Amygdala (tissue), 56 donors: ENCODE results near the gene GAP43.

Experiments used
- DNase-seq, 56 donors: peaks; one replicate each; lab custom pipeline; 2025; lab: John Stamatoyannopoulos, UW

GAP43 gene, protein sequence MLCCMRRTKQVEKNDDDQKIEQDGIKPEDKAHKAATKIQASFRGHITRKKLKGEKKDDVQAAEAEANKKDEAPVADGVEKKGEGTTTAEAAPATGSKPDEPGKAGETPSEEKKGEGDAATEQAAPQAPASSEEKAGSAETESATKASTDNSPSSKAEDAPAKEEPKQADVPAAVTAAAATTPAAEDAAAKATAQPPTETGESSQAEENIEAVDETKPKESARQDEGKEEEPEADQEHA

DNA sequence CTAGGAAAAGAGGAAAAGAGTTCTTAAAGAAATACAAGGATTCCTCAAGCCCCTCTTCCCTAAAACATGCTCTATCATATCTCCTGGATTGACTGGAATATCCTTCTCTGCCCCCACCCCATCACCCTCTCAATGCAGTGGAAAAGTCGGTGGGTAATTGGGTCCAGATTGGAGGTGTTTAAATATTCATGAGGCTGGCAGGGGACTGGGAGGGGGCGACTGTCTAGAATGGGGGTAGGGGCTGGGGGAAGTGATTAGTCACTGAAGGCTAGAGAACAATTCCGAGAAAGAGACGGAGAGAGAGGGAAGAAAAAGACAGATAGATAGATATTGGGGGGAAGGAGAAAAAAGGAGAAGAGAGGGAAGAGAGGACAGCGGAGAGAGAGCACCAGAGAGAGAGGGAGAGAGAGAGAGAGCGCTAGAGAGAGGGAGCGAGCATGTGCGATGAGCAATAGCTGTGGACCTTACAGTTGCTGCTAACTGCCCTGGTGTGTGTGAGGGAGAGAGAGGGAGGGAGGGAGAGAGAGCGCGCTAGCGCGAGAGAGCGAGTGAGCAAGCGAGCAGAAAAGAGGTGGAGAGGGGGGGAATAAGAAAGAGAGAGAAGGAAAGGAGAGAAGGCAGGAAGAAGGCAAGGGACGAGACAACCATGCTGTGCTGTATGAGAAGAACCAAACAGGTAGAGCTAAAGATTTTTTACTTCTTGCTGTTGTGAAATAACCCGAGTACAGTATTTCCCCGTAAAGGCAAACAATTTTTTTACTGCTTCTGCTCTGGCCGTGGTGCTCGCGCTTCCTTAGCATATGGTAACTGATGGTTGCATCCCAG, at the start of gene GAP43:
TSS of gene GAP43 (plus strand) at position 467 of the 825 bp plus-strand sequence. CDS start at position 647, 180 bp downstream.
- peak in 38 of 56 donors; percentile 0 to 63 (median 28) for DNase-seq

DNA sequence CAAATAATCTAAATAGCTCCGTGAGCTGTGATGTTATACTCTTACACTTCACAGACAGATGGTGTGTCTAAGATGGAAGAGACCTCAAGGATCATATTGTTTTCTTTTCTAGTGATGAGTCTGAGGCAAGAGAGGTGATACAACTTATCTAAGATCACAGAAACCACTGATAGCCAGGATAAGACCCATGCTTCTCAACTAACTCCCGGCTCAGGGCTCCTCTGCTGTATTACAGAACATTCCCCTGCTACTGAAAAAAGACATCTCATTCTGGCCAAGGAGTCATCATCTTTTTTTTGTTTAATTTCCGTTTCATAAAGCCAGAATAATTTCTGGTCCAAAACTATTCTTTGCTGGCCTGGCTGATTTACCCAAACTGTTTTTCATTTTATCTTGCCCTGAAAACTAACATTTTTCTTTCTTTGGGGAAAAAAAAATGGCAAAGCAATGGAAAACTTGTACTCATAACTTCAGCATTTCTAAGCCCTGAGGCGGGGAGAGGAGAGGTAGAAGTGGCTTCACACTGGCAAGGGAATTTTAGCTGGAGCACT, 46.9 kb upstream of the GAP43 start:
- no peak for DNase-seq

DNA sequence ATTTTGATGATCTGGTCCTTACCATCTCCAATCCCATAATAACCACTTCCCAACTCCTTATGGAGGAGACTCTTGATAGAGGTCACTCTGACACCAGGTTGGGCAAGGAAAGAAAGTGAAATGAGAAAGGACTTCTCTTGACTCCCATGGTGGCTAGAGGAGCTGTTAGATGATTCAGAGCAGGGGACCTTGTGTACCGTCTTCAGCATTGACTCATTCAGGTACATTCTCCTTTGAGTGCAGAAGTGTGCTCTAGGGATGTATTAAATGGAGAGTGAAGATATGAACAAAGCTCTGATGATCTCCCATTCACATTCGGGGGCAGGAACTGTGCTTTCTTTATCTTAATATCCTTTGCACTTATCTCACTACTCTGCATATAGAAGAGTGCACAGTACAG, 46.3 kb upstream of the GAP43 start:
- DNase-seq: no peak

DNA sequence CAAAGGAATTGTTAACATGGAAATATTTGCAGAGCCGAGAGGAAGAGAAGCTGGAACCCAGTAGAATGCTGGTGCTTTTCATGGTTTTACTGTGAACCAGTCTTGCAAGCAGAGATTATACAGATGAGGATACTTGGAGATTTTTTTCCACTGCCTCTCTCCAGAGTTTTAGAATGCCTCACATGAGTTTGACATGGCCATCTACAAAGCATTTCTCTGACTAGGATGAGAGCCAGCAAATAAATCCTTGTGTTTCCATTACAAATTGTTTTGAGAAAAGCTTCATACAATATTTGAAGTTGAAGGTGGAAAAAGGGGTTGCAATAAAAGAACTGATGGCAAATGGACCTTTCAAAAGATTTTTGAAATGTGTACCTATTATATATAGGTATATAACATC, 45.0 kb upstream of the GAP43 start:
- no peak for DNase-seq

DNA sequence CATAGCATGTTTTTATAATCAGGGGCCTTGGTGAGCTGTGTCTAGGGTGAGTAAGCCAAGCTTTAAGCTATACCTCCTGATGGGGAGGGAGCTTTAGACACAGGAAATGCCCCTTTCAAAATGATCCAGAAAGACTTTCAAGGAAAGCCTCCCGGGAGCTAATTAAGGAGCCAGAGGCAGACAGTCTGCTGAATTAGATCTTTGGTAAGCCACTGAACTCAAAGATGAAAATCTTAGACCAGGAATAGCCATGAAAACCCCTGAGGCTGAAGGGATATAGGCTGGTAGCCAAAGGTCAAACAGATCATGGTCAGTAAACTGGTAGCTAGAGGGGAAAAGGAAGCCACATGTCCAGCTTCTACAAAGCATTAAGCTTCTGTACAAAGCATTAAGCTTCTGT, 42.7 kb upstream of the GAP43 start:
- no peak for DNase-seq

DNA sequence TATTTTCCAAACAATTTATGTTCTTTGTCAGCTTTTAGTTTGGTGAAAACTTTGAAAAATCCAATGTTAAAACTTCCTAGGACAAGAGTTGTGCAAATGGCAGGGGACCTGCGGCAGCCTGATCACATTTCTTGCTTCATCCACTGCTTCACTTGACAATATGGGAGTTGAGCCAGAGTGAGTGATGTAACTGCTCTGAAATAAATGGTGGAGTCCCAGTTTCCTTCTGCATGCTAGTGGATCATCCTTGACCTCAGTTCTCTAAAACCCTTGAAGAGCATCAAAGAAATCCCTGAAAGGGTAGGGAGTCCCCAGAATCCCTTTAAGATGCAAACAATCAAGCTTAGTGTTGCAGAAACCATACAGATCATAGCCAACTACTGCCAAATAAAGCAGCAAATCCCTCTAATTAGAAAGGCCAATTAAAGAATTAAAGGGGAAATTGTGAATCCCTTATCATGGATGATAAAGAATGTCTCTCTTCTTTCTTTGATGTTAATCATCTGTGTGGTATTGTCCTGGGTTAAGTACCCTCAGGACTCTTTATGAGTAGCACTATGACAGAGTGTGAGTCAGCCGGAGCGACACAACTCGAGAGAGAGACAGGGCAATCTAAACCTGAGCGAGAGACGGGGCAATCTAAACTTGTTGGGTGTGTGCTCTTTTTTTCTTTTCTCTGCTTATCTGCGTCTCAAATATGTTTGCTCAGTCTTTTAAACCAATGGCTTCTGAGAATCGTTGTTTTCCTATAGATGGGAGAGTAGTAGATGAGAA, 41.8 kb upstream of the GAP43 start:
- no peak for DNase-seq

DNA sequence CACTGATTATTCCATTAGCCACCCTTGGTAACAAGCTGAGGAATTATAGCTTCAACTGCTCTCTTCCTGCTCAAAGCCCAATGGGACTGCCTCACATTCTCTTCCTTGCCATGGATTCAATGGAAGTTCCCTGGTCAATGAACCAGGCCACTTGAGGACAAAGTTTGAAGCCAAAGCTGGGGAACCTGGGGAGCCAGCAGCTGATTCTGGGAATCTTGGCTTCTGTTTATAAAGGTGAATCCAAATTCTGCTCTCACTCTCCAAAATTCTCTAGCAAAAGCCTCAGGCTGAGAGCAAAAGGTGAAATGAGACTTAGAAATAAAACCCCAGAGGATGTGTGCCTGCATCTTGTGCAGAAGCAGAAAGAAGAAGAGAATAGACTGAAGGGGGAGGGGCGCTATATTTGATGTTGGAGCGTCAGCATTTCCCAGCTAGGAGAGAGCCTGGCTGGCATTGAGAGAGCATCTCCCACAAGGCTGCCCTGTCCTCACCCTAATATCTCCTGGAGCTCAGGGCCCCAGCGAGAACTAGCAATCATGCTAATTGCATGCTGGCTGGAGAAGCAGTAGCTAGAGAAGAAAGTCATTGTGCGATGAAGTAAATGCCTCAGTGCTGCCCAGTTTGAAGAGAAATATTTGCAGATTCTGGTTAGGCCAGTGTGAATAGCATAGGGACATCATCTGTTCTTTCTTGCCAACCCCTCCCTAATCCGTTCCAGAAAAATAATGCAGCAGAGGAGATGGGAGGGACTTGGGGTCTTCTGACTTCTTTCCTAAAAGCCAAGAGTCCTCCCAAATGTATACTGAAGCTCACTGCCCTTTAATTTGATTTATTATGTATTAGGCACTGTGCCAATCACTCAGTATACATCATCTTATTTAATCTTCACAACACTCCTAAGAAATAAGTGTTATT, 34.9 kb upstream of the GAP43 start:
- no peak for DNase-seq

DNA sequence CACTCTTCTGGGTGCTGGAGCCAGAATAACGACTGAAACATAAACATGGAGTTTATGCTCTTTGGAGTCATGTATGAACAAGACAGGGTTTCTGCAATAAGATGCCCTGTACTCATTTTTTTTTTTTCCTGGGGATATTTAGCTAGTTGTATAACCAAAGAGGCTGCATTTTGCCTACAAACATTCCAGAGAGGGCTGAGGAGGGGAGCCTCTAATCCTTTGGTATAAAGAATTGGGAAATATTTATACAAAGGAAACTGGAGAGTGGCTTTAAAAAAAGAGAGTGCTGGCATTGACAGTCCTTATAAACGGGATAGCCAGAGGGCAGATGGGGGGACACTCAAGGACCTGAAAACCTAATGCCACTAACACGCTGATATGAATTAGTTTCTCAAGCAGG, 32.4 kb upstream of the GAP43 start:
- no peak for DNase-seq

DNA sequence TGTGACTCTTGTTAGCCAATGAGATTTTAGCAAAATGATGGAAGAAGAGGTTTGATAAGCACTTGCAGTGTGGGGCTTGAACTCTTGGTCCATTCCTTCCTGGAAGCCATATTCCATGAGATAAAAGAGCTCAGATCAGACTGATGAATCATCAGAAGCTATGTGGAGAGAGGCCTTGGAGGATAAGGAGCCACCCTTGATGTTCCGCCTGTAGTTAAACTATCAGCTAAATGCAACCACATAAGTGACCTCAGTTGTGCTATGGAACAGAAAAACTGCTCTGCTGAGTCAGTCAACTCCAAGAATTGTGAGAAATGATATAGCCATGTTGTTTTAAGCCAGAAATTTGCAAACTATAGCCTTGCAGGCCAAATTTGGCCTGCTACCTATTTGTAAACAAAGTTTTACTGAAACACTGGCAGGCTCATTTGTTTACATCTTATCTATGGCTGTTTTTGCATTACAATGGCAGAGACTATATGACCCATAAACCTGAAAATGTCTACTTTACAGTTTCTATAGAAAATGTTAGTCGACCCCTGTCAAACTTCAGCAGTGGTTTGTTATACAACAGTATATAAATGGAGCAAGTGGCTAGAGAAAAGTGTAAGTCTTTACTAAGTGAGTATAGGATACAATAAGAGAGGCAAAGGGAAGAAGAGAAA, 27.6 kb upstream of the GAP43 start:
- no peak for DNase-seq

DNA sequence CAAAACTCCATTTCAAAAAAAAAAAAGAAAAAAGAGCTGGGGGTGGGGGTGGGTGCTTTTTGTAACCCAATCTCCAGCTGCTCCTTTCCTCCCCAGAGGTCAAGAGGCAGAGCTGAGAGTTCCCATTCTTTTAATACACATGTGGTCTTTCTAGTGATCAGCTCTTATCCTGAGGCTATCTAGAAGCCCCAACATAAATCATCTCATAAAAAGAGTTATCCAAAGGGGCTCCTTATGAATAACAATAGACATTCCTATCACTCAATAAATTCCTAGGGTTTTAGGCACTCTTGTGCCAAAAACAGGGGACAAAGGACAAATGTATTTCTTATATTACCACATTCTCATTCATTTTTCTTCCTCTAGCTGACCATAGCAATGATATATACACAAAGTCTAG, 25.1 kb upstream of the GAP43 start:
- no peak for DNase-seq

DNA sequence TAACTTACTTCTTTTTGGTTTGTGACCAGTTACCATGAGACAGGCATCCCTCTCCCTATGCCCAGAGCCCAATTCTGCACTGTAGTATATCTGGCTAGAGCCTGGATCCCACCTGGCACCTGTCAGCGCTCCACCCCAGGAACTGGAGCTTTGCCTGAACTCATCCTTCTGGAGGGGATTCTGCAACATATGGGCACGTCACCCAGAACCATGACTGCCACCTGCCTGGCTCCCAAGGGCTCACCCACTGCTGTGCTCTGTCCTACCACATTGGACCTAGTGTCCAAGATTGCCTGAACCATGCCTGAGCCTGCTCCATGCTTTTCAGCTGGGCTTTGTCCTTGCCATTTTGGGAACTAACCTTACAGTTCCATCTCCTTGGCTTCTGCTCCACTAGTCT, 21.1 kb upstream of the GAP43 start:
- DNase-seq: no peak

DNA sequence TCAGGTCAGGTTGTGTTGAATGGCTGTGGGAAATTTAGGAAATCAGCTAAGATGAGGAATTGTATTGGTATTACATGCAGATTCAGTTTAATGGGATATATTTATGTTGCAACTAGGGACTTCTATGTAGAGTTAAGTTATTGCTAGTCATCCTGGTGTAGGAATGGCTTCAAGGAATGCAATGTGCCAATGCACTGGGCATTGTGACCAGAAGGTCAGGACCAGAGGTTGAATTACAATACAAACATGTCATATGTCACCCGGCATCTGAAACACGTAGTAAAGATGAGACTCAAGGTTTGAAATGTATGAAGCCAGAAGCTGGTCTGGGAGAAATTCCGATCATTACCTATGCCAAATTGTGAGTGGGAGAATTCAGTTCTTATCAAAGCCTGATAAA, 11.7 kb upstream of the GAP43 start:
- no peak for DNase-seq

DNA sequence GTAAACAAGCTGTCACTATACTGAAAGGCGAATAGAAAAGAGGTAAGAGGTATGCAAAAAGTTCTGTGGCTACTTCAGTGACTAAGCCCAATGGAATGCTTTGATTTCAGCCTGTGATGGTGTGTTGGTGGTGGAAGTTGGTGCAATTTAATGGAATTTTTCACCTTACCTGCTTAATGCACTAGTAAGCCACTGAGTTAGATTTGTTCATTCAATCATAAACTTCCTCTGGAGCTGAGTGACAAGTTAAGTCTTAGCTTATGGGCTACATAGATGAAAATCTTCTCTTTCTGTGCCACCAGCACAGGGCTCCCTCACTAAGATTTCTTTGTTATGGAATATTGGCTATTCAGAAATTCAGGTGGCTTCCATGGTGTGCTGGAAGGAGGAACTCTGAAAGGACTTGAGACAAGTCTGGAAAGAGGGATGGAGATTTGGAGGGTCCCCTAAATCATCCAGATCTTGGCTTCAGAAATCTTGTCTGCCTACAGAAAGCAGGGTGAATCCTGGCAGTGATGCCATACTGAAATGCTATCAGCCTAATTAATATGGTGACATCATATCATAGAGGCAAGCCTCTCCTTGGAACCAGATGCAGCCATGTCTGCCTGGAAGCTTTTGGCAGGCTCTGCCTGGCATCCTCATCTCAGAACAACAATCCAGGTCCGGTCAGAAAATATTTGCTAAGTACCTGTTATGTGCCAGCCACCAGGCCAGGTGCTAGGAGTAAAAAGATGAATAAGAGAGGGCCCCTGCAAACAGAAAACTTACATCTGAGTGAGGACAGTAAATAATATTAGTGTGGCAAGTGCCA, 8.1 kb upstream of the GAP43 start:
- no peak for DNase-seq

DNA sequence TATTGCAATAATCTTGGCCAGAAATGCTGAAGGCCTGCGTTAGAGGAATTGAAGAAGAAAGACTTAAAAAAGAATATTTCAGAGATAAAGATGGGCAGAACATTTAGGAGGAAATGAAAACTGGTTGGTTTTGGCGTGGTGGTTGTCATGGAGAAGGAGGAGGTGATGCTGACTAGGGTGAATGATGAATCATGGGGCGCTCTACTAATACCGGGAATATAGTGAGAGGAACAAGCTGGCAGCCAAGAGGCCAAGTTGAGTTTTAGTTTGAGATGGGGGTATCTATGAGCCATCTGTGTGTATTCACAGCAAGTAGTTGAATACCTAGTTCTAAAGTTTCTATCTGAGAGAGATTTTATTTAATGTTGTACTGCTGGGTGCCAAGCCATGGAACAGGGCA, 6.8 kb upstream of the GAP43 start:
- peak in 1 of 56 donors; percentile 10 for DNase-seq

DNA sequence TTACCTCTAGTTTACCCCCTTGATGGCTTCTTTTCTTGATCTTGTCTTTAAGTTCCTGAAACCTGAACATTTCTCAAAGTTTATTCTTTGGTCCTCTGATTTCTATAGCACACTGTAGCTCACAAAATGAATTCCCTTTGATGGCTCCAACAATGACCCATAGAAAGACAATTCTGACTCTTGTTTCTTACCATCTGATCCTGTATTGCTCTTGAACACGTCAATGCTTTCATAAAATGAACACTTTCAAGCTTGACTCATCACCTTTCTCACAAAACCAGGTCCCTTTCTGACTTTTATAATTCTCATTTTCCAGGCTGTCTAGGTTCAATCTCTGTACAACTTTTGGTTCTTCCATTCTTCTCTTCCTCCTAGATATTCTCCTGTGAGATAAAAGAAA, 5.7 kb upstream of the GAP43 start:
- no peak for DNase-seq

DNA sequence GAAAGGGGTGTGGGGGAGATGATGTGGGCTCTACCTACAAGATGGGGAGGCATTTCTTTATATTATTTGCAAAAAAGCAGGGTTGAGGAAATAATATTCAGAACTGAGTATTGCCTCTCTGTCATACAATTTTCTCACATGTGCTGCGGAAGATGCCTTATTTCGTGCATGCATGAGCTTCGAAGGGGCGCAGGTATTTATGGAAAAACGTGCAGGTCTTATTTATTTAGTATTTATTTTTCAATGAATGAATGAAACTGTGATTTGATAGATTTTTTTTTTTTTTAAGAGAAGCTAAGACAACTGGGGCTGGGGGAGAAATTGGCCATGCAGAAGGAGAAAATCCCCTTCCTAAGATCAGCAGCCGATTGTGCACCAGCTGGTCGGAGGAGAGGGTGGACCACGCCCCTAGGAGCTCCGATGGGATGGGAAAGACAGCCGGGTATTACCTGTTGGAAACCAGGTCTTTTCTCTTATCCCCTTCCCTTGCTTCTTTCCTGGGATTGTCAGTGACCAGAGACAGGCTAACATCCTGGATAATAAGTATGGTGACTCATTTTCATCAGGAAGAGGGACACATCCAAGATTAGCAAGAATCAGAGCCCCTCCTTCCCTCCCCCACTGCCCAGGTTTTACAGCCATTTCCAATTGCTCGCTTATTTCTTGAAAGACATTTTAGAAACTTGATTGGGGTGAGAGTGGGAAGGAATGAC, 875 bp downstream of the GAP43 start:
- peak in 4 of 56 donors; percentile 1 to 39 (median 28) for DNase-seq

DNA sequence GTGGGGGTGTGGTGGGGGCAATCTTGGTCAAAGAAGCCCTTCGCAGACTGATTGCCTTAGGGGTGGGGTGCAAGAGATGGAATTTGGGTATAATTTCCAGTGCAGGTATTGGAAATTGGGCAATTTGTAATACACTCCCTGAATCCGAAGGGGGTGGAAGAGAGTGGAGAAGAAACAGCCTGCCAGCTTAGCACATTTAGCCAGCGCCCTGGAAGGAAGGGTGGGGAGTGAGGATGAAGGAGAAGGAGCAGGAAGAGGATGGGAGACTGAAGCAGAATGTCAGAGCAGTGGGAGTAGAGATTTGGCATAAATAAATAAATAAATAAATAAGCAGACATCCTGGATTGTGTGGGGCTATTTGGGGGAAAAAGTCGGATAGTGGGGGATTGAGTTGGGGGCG, 1.6 kb downstream of the GAP43 start:
- DNase-seq: peak in 3 of 56 donors; percentile 4 to 35 (median 31)

DNA sequence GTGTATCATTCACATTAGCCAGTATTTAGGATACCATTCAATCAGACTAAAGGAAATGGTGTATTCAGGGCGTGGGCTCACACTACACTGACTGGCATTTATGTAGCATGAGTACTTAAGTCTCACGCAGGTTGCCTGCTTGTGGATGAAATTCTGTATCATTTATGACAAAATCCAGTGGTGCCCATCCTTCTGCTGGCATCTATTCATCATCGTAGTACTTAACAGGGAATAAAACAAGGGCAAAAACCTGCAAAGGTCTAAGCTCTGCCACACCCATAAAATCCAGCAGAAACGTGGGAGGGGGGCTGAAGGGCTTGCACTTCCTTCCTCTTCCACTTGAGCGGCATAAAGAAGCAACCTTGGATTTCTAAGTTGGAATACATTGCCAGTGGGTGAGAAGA, 2.7 kb downstream of the GAP43 start:
- DNase-seq: no peak
